ENCODE results near the gene ATAD1.

Gene ATAD1

DNA sequence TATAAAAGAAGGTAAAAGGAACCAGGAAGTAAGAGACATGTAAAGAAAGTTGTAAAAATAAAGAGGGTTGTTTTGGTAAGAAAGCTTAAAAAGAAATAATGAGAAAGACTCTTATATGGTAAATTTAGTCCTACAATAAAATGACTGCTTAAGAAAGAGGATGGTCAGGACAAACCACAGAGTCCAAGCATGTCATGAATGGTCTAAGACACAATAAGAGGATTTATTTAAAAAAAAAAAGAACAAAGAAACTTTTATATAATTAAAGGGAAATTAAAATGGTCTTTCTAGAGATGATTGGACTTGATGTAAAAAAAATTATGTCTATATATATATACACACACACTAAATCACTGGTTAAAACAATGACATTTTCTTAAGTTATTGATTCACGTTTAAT is 18.2 kb downstream of the ATAD1 start:
- DNase-seq: no peak

DNA sequence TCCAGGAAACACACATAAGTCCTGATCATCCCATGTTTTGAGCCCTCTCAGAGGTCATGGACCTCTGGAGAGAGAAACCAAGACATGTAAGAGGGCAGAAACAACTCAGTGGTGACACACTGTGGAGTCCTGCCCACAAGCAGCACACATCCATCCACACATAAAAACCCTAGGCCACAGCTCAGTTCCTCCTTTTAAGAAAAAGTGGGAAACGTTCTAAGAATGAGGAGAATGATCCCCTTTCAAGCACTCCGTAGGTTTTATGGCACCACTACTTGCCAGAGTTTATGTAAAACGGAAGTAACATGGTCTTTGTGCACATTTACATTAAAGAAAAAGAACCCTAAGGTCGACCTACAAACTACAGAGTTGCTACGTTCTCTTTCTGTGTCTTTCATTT is 19.9 kb downstream of the ATAD1 start:
- no peak for DNase-seq

DNA sequence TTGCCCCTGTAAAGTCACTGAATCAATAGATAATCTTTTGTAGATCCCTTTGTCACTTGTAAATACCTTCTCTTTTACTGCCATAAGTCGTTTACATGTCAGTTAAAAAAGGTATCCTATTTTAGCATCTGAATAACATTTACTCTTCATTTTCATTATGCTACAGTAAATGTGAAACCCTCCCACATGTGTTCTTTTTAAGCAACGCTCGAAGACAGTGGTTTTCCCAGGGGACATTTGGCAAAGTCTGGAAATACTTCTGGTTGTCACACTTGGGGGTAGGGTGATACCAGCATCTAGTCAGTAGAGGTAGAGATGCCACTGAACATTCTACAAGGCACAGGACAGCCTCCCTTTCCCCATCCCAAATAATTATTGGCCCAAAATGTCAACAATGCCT is 23.7 kb downstream of the ATAD1 start:
- DNase-seq: no peak

DNA sequence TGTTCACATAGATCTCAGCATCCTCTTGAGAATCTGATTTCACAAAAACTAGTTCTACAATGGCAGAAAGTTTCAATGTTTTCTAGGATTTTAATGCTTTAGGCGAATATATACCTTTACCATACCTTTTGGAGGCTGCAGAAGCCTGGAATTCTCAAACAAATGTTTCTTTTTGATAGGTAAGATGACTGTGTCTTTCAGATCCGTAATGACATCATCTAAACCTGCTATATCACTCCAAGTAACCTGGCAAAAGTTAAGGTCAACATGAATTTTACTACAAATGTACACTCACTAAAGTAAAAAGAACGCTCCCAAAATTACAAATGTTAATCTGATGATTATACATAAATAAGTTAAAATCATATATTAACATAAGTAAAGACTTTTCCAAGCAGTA is 27.8 kb downstream of the ATAD1 start:
- DNase-seq: no peak

DNA sequence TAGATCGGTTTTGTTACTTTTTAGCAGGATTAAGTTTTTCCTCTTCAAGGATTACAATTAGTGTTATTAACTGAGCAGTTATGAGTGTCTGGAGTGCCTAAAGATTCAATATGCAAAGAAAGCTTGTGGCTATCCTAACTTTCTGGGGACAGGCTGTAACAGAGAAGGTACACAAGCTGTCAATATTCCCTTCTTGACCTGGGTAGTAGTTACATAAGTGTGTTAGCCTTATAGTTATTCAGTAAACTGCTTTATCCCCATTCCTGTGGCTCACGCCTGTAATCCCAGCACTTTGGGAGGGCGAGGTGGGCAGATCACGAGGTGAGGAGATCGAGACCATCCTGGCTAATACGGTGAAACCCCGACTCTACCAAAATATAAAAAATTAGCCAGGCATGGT is 31.6 kb downstream of the ATAD1 start:
- DNase-seq: no peak

DNA sequence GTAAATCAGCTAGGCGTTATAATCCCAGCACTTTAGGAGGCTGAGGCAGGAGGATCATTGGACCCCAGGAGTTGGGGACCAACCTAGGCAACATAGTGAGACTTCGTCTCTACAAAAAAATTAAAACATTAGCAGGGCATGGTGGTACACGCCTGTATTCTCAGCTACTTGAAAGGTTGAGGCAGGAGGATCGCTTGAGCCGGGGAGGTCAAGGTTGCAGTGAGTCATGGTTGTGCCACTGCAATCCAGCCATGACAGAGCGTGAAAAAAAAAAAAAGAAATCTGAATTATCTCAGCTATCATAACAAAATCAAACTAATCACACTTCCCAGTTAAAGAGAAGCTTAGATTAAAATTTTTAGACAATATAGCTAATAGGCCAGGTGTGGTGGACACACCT is 35.3 kb downstream of the ATAD1 start:
- DNase-seq: no peak

DNA sequence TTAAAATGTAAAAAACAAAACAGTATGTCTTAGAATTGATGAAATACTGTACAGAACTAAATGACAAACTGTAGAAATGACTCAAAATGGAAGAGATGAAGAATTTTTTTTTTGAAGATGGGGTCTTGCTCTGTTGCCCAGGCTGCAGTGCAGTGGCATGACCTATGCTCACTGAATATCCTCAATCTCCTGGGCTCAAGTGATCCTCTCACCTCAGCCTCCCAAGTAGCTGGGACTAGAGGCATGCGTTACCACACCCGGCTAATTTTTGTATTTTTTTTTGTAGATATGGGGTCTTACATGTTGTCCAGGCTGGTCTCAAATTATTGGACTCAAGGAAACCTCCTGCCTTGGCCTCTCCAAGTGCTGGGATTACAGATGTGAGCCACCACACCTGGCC is 36.5 kb downstream of the ATAD1 start:
- no peak for DNase-seq

DNA sequence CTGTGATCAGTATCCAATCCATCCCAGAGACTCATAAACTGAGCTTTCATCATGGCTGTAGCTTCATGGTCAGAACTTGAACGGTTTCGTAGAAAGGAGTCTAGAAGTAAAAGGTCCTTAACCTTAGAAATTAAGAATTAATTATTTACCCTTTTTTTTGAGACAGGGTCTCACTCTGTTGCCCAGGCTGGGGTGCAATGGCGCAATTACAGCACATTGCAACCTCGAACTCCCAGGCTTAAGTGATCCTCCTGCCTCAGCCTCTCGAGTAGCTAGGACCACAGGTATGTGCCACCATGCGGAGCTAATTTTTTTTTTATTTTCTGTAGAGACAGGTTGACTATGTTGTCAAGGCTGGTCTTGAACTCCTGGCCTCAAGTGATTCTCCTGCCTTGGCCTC is 41.7 kb downstream of the ATAD1 start:
- DNase-seq: no peak

DNA sequence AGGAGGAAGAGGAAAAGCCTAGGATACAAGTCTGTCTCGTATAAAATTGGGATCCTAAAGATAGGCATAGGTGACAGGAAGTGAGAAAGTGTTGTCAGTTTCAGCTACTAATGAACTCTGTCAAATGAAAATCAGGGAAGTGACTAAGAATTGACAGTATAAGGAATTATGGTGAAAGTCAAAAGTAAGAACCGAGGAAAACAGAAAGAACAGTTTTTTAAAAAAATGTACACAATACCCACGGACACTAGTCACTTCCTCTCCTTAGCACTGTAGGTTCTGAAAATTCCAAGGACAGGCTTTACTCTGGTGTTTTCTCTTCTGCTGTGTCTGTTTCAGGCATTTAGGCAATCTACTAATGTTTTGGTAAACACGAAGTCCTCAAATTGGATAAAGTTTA is 42.3 kb downstream of the ATAD1 start:
- DNase-seq: no peak

DNA sequence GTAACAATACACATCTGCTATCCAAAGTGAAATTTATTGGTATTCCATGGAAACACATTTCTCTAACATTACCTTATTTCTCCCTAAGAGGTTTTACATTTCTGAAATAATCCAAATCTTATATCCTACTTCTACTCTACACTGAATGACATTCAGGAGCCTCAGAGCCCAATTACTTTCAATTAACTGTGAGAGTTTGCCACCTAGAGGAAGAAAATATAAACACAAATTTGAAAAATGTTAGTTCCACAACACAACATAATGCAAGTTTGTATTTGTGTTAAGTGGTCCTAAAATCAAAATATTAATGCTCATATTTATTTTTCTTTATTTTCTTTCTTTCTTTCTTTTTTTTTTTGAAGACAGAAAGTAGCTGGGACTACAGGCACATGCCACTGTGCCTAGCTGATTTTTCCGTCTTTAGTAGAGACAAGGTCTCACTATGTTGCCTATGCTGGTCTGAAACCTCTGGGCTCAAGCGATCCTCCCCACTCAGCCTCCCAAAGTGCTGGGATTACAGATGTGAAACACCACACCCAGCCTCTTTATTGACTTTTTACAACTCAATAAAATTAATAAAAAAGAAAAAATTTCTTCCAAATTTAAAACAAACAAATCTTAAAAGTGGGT is 46.0 kb downstream of the ATAD1 start:
- DNase-seq: no peak

DNA sequence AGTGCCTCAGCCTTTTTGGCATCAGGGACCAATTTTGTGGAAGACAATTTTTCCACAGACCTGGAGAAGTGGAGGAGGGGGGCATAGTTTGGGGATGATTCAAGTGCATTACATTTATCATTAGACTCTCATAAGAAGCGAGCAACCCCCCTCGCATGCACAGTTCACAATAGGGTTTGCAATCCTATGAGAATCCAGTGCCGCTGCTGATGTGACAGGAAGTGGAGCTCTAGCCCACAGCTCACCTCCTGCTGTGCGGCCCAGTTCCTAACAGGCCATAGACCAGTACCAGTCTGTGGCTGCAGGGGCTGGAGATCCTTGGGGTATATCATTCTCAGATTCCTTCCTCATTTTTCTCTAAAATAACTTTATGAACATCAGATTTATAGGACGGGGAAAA is 50.8 kb downstream of the ATAD1 start:
- no peak for DNase-seq

DNA sequence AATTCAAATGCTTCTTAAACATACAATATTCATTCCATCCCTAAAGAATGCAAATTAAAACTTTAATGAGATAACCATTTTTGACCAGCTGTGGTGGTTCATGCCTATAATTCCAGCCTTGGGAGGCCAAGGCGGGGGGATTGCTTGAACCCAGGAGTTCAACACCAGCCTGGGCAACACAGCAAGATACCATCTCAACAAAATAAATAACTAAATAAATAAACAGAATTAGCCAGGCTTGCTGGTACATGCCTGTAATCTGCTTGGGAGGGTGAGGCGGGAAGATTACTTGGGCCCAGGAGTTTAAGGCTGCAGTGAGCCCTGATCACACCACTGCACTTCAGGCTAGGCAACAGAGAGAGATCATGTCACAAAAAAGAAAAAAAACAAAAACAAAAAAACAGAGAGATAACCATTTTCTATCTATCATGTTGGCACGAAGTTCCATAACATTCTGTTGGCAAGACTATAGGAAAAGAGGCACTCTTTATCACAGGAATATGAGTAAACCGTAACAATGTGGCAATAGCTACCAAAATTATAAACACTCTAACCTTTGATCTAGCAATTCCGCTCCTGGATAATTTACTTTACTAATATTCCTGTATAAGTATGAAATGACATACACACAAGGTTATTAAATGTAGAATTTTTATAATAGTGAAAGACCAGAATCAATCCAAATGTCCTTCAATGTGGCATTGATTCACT is 52.2 kb downstream of the ATAD1 start:
- no peak for DNase-seq

DNA sequence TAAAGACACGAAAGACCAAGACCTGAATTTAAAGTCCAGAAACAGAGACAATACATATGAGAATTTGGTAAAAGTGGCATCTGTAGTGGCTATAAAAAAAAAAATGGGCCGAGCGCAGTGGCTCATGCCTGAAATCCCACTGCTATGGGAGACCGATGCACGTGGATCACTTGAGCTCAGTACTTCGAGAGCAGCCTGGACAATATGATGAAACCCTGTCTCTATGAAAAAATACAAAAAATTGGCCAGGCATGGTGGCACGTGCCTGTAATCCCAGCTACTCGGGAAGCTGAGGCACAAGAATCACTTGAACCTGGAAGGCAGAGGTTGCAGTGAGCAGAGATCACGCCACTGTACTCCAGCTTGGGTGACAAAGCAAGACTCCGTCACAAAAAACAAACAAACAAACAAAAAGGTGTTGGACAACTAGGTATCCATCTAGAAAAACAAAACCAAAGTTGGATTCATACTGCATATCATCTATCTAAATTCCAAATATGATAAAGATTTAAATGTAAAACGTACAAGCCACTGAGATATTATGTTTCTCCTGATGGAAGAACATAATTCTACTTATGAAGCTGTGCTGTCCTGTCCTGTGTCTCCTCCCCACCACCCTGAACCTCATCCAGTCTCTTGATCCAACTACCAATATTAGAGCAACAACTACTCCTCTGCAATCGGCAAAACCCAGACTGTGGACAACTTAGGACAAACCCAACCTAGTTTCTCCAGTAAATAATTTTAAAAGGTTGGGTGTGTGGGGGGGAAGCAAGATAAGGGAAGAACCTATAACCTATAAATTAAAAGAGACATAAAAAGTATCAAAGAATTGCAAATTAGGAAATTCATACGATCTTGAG is 53.7 kb downstream of the ATAD1 start:
- DNase-seq: no peak

DNA sequence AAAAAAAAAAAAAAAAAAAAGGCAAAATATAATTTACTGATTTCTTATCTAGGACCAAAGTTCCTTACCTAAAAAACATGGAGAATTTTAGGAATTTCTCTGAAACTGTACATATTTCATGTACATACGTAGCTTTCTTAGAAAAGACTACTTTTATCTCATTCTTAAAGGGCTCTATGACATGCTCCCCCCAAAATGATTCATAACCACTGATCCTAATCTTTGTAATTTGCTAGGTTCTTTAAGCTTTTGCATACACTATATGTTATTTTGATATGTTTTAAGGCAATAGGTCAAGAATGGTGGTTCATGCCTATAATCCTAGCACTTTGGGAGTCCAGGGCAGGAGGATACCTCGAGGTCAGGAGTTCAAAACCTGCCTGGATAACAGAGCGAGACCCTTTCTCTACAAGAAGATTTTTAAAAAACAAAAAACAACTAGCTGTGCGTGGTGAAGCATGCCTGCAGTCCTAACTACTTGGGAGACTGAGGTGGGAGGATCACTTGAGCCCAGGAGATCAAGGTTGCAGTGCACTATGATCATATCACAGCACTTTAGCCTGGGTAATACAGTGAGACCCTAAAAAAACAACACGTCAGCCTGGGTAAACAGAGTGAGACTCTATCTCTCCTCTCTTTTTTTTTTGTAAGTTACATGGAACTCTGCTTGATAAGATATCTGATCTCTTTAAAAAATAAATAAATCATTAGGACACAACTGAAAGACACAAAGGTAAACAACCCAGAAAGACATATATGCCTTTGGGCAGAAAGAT is 54.8 kb downstream of the ATAD1 start:
- DNase-seq: no peak

DNA sequence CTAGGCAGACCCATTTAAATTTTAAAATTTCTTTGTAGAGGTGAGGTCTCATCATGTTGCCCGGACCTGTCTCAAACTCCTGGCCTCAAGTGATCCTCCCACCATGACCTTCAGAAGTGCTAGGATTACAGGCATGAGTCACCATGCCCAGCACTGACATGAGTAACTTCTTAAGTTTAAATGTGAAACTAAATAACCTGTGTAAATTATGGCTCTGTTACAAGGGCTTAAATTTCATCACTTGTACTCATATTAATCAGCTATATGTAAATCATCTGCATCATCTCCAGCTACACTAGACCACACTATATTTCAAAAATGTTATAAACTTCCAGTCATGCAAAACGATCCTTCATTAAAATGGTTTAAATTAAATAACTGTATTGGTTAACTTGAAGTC is 56.1 kb downstream of the ATAD1 start:
- no peak for DNase-seq

DNA sequence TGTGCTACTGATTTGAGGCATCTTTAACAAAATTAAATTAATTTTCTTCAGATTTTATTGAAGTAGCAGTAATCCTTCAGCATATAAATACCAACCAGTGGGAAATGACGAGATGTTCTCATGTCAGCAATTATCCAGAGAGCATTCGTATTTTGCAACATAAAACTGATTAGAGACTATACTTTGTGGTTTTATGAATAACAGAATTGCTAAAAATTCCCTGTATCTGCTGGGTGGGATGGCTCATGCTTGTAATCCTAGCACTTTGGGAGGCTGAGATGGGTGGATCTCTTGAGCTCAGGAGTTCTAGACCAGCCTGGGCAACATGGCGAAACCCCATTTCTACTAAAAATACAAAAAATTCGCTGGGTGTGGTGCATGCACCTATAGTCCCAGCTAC is 56.9 kb downstream of the ATAD1 start:
- no peak for DNase-seq

DNA sequence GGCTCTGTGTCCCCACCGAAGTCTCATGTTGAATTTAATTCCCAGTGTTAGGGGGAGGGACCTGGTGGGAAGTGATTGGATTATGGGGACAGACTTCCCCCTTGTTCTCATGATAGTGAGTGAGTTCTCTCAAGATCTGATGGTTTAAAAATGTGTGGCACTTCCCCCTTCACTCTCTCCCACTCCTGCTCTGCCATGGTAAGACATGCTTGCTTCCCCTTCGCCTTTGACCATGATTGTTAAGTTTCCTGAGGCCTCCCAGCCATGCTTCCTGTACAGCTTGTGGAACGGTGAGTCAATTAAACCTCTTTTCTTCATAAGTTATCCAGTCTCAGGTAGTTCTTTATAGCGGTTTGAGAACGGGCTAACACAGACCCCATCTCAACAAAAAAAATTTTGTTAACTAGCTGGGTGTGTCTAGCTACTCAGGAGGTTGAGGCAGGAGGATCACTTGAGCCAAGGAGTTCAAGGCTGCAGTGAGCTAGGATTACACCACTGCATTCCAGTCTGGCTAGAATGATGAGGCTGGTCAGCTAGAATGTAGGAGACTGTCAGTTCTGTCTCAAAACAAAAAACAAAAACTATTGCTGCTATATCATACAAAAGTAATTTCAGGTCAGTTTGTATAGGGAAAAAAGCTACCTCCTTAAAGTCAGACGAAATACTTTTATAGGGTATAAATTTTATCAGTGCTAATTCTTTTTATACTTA is 57.7 kb downstream of the ATAD1 start:
- DNase-seq: no peak

DNA sequence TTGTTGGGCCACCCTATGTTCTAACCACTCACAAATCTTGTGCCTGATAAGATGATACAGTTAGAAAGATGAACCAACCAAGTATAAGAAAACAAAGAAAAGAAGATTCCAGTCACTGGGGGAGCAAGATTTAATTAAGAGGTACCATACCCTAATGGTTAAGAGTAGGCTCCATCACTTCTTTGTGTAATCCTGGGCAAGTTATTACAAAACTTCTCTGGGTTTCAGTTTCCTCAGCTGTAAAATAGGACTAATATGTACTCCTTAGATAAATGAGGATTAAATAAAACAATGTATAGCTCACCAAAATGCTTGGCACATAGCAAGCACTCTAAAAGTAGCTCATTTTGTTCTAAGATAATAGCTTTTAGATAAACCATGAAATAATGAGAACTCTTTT is 58.5 kb downstream of the ATAD1 start:
- no peak for DNase-seq

DNA sequence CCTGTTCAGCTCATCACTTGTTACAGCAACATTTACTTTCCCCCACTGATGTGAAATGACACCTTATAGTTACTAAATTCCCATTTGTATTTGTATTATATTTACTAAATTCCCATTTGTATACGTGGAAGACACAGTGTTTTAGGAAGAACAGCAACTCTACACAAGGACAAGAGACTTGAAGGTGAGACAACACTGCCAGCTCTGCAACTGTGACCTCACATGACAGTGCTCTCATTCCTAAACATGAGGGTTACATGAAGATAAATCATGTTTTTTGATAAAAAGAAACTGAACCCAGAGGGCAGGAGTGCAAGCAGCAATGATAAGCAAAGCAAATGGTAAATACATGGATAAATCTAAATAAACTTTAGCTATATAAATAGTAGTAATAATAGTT is 60.3 kb downstream of the ATAD1 start:
- no peak for DNase-seq

DNA sequence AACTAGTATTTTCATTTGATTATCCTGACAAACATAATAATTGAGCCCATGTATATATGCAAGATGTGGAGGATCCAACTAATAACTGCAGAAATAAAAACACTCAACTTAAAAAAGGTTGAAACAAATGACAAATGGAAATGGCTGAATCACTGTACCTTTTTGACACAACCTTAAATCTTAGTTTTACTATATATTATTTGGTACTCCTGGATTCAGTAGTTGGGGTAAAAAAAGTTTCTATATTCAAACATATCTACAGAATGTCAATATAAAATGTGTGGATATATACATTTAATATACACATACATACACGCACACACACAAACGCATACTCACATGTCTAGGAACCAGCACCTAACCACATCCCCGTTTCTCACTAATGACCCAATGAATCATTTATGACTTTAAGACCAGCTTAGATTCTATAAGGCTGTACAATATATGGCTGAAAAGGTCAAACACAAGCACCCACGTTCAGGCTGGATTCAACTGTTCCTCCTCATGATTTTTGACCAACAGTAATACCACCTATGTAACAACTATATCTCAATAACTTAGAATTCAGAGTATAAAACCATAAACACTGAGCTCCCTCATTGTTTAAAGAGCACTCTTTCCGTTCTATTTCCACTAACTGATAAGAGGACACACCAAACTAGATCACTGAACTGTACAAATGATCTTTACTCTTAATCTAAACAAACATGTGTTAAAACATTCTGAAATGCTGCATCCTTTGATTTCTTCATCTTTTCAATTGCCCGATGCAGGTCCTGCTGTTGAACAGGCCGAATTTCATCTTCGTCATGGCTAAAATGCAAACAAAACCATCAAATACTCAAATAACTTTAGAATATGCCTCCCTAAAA is 63.8 kb downstream of the ATAD1 start:
- no peak for DNase-seq

DNA sequence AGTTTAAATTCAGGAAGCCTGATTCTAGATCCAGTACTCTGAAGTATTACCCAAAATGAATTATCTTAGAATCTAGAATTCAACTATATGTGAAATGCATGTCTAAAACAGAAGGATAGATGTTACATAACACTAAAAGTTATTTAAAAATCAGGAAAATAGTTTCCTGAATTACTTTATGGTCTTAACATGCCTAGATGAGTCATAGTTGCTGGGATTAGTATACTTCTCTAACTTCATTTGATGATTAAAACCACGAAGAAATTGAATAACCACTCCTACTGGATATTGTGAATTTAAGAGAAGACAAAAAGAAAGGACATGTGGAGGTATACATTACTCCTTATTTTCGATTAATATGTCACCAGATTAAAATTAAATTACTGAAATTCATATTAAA is 65.5 kb downstream of the ATAD1 start:
- no peak for DNase-seq

DNA sequence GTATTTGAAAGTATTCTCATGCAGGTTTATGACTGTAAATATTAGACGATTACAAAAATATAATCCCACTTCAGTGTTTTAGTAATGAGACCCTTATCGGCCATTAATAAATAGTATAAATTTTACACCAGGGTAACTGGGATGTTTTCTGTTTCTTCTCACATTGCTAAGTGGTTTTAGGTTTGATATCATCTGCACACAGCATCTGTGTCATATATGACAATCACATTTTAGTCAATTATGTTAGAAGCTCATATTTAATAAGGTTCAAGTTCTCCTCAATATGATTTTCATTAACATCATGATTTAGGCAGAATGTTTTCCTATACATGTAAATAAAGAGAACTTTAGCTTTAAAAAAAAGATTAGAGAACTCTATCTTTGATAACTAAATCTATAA is 66.8 kb downstream of the ATAD1 start:
- no peak for DNase-seq
